Gastroesophageal sphincter (tissue), 3 donors: ENCODE results near the gene DPP6.

Experiments
- EP300 ChIP-seq: sonication (generic); formaldehyde crosslinking; IDR thresholded peaks from one replicate; pipeline ENCODE4 v1.6.1; 2017; ENCODE audit warnings: antibody characterized with exemption, mild to moderate bottlenecking
- POLR2A ChIP-seq, 2 donors: fragments of 450-650 bp; IDR thresholded peaks; one replicate each; pipeline ENCODE4 v1.6.1; 2017; ENCODE audit warnings: antibody characterized with exemption in 2 of 2, mild to moderate bottlenecking in 2 of 2, moderate library complexity in 1 of 2
- POLR2AphosphoS5 ChIP-seq: sonication (generic); formaldehyde crosslinking; IDR thresholded peaks from one replicate; pipeline ENCODE4 v1.6.1; 2017; ENCODE audit warnings: antibody characterized with exemption
- TF ChIP-seq, protein P1 (sequence below), 4 experiments: fragments of 200-600 bp in 2 of 4; fragments of 450-650 bp in 2 of 4; sonication (generic) in 1 of 4; IDR thresholded peaks; one replicate each; pipeline ENCODE4 v1.5.1; 2017 to 2019; ENCODE audit warnings: antibody characterized with exemption in 4 of 4, mild to moderate bottlenecking in 2 of 4, moderate library complexity in 2 of 4

DNA sequence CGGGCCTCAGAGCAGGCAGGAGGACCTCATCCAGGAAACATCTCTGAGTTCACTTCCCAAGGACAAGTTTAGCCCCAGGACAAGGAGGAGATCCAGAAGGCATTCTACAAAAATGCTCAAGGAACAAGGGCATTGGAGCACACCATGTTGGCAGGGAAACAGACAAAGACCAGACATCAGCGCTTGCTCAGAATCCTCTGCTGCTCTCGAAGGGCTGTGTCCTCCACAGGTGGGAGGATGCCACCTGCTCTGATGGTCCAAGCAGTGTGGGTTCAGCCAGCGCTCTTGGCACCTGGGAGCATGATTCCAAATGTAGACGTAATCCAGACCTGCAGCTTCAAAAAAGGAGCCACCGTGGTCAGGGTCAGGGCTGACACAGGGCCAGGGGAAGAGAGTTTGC lies 160.7 kb downstream of the DPP6 start:
- TF ChIP-seq, protein P1, sequence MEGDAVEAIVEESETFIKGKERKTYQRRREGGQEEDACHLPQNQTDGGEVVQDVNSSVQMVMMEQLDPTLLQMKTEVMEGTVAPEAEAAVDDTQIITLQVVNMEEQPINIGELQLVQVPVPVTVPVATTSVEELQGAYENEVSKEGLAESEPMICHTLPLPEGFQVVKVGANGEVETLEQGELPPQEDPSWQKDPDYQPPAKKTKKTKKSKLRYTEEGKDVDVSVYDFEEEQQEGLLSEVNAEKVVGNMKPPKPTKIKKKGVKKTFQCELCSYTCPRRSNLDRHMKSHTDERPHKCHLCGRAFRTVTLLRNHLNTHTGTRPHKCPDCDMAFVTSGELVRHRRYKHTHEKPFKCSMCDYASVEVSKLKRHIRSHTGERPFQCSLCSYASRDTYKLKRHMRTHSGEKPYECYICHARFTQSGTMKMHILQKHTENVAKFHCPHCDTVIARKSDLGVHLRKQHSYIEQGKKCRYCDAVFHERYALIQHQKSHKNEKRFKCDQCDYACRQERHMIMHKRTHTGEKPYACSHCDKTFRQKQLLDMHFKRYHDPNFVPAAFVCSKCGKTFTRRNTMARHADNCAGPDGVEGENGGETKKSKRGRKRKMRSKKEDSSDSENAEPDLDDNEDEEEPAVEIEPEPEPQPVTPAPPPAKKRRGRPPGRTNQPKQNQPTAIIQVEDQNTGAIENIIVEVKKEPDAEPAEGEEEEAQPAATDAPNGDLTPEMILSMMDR (IDR thresholded peaks at IDR 0.05): no peak
- no peak for TF ChIP-seq POLR2A (IDR thresholded peaks at IDR 0.05)
- no peak for TF ChIP-seq POLR2AphosphoS5
- TF ChIP-seq EP300: no peak
